Keratinocyte (primary cell): ENCODE data around the gene SIPA1.

ENCODE experiments used
- EZH2 ChIP-seq: IDR thresholded peaks from one replicate; pipeline ENCODE4 v1.6.1; 2012; ENCODE audit warnings: inconsistent platforms, mild to moderate bottlenecking, low read length, moderate library complexity
- TF ChIP-seq, protein P1 (sequence below), 3 experiments: IDR thresholded peaks in 1 of 3; conservative IDR thresholded peaks in 1 of 3; optimal IDR thresholded peaks in 1 of 3; 2 replicates in 2 of 3; 3 replicates in 1 of 3; pipeline versions ENCODE3 to v1.5.1; 2011; ENCODE audit warnings: low read length in 3 of 3, mild to moderate bottlenecking in 3 of 3, moderate library complexity in 2 of 3, control low read depth in 1 of 3, inconsistent platforms in 1 of 3; ENCODE audit not compliant: insufficient read depth in 2 of 3; ENCODE audit errors: extremely low read depth in 1 of 3

DNA sequence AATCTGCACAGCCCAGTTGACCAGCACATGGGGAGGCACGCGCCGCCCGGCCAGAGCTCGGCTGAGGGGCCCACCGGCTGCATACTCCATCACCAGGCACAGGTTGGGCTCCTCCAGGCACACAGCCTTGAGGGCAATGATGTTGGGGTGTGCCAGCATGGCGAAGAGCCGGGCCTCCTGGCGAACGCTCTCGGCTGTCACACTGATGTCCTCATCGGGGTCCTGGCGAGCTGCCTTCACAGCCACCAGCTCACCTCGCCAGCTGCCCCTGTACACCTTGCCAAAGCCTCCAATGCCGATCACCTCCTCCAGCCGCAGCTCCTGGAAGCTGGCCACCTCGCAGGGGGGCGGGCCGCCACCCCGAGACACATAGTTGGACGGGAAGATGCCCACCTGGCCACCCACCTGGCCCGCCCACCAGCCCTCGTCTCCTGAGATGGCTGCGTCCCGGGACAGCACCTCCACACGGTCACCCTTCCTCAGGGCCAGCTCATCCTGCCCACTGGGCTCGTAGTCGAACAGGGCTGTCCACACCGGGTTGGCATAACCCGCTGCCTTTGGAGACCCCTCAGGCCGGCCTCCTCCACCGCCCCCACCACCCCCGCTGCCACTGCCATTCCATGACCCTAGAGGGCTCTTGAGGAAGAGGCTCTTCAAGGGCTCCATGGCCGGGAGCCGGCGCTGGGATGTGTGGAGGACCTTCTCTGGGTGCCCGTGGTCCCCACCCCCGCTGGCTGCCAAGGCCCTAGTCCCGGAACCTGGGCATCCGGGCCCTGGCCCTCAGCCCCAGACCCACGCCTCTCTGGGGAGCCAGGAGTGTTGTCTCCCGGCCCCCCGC, 24.6 kb upstream of the SIPA1 start:
- TF ChIP-seq, protein P1, sequence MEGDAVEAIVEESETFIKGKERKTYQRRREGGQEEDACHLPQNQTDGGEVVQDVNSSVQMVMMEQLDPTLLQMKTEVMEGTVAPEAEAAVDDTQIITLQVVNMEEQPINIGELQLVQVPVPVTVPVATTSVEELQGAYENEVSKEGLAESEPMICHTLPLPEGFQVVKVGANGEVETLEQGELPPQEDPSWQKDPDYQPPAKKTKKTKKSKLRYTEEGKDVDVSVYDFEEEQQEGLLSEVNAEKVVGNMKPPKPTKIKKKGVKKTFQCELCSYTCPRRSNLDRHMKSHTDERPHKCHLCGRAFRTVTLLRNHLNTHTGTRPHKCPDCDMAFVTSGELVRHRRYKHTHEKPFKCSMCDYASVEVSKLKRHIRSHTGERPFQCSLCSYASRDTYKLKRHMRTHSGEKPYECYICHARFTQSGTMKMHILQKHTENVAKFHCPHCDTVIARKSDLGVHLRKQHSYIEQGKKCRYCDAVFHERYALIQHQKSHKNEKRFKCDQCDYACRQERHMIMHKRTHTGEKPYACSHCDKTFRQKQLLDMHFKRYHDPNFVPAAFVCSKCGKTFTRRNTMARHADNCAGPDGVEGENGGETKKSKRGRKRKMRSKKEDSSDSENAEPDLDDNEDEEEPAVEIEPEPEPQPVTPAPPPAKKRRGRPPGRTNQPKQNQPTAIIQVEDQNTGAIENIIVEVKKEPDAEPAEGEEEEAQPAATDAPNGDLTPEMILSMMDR (optimal IDR thresholded peaks at IDR 0.05 in 1 of 3, IDR thresholded peaks at IDR 0.05 in 1 of 3, conservative IDR thresholded peaks at IDR 0.05 in 1 of 3; ENCODE audit: extremely low read depth in 1 of 3, insufficient read depth in 2 of 3, low read length in 3 of 3), result no peak
- no peak for TF ChIP-seq EZH2
